Measurements from ENCODE around the gene GDPD3. TPM values are rescaled to one million over a fixed set of nuclear protein-coding genes. Genes with fewer than 3 reads are reported as not detected.

GDPD3 gene
- total and polyA plus RNA-seq, 9 of the 15 experiments (the other 6 are each of a cell fraction or from before 2014, with no cell fraction given), result 0.47 to 3.9 (median 1.1) TPM

DNA sequence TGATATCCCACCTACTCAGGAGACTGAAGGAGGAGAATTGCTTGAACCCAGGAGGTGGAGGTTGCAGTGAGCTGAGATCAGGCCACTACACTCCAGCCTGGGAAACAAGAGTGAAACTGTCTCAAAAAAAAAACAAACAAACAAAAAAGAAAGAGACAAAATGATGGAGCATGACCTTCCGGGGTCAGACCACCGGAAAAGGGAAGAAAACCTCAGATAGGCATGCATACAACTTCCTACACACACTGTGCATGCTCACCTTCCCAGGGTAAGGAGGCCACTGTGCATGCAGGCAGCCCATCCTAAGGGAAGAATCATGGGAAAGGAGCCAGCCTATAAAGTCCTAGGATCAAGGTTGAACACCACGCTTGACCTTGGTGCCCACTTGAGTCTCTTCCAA is 19.3 kb upstream of the GDPD3 start (continued):
- TF ChIP-seq MEIS2 (IDR thresholded peaks at IDR 0.05; ENCODE audit: partially characterized antibody), result no peak
- TF ChIP-seq PHTF2 (CRISPR knock-in tag; IDR thresholded peaks at IDR 0.05), result no peak
- TF ChIP-seq ZNF699 (CRISPR knock-in tag; IDR thresholded peaks at IDR 0.05; ENCODE audit: insufficient replicate concordance), result no peak
- TF ChIP-seq, protein P1, sequence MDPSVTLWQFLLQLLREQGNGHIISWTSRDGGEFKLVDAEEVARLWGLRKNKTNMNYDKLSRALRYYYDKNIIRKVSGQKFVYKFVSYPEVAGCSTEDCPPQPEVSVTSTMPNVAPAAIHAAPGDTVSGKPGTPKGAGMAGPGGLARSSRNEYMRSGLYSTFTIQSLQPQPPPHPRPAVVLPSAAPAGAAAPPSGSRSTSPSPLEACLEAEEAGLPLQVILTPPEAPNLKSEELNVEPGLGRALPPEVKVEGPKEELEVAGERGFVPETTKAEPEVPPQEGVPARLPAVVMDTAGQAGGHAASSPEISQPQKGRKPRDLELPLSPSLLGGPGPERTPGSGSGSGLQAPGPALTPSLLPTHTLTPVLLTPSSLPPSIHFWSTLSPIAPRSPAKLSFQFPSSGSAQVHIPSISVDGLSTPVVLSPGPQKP (CRISPR knock-in tag; IDR thresholded peaks at IDR 0.05), result no peak
- TF ChIP-seq, protein P2, sequence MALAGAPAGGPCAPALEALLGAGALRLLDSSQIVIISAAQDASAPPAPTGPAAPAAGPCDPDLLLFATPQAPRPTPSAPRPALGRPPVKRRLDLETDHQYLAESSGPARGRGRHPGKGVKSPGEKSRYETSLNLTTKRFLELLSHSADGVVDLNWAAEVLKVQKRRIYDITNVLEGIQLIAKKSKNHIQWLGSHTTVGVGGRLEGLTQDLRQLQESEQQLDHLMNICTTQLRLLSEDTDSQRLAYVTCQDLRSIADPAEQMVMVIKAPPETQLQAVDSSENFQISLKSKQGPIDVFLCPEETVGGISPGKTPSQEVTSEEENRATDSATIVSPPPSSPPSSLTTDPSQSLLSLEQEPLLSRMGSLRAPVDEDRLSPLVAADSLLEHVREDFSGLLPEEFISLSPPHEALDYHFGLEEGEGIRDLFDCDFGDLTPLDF (CRISPR knock-in tag; IDR thresholded peaks at IDR 0.05), result no peak
- no peak for TF ChIP-seq SMARCC2 (IDR thresholded peaks at IDR 0.05; ENCODE audit: low read depth)
- TF ChIP-seq RBM34 (IDR thresholded peaks at IDR 0.05; ENCODE audit: borderline replicate concordance, insufficient read depth, low read length), result no peak
- no peak for TF ChIP-seq TARDBP (IDR thresholded peaks at IDR 0.05)
- TF ChIP-seq PPARD (CRISPR knock-in tag; IDR thresholded peaks at IDR 0.05), result no peak
- TF ChIP-seq HNRNPH1 (optimal IDR thresholded peaks at IDR 0.05; ENCODE audit: low read depth, low read length), result no peak

Data from K562 (cell line).